HG02571 (cell line): ENCODE data around the gene AP5M1.
"Not testable (repeated sequence)": the region's sequence is repeated elsewhere in the genome, so short reads cannot be mapped to it uniquely, and the experiment has no call there.

Source experiments
- ATAC-seq: cut with Tn5 transposase; IDR thresholded peaks from one replicate; pipeline ENCODE4 v1.9.1; 2021; ENCODE audit warnings: mild to moderate bottlenecking, moderate library complexity; ENCODE audit not compliant: unreplicated experiment

AP5M1 gene

GRCh38 chr14:57287745-57288144, 19.0 kb downstream of the AP5M1 start:
- no peak for ATAC-seq

GRCh38 chr14:57290751-57291150, 22.0 kb downstream of the AP5M1 start:
- no peak for ATAC-seq

- no peak for ATAC-seq
Measured at GRCh38 chr14:57291692-57292647, 23.2 kb downstream of the AP5M1 start.

GRCh38 chr14:57293866-57294837, 25.4 kb downstream of the AP5M1 start:
- ATAC-seq: no peak

- ATAC-seq: no peak
Measured at GRCh38 chr14:57295239-57295638, 26.5 kb downstream of the AP5M1 start.

- ATAC-seq: no peak
Measured at GRCh38 chr14:57297852-57298251, 29.1 kb downstream of the AP5M1 start.

GRCh38 chr14:57299511-57299910, 30.7 kb downstream of the AP5M1 start:
- ATAC-seq: no peak

GRCh38 chr14:57302883-57303282, 34.1 kb downstream of the AP5M1 start:
- ATAC-seq: no peak

GRCh38 chr14:57314396-57315089, 45.8 kb downstream of the AP5M1 start:
- ATAC-seq: no peak

GRCh38 chr14:57317248-57317833, 48.6 kb downstream of the AP5M1 start:
- no peak for ATAC-seq

- no peak for ATAC-seq
Measured at GRCh38 chr14:57319636-57320192, 50.9 kb downstream of the AP5M1 start.

- no peak for ATAC-seq
Measured at GRCh38 chr14:57323721-57324120, 55.0 kb downstream of the AP5M1 start.

- peak; percentile 68 for ATAC-seq
Measured at GRCh38 chr14:57326253-57326652, 57.5 kb downstream of the AP5M1 start.

- ATAC-seq: no peak
Measured at GRCh38 chr14:57329833-57330232, 61.1 kb downstream of the AP5M1 start.

GRCh38 chr14:57332475-57332874, 63.7 kb downstream of the AP5M1 start:
- not testable (repeated sequence) for ATAC-seq

- not testable (repeated sequence) for ATAC-seq
Measured at GRCh38 chr14:57333726-57334125, 65.0 kb downstream of the AP5M1 start.

- ATAC-seq: not testable (repeated sequence)
Measured at GRCh38 chr14:57343545-57344297, 75.0 kb downstream of the AP5M1 start.

- ATAC-seq: no peak
Measured at GRCh38 chr14:57345106-57345505, 76.3 kb downstream of the AP5M1 start.

GRCh38 chr14:57346741-57347140, 78.0 kb downstream of the AP5M1 start:
- no peak for ATAC-seq
